GM10266 (cell line): Measurements from ENCODE around the gene GDPD1.
"Not testable (repeated sequence)": the region's sequence is repeated elsewhere in the genome, so short reads cannot be mapped to it uniquely, and the experiment has no call there.

Experiments
- DNase-seq: peaks from one replicate; pipeline ENCODE4 v3.0.0; 2012; ENCODE audit errors: extremely low spot score
- TF ChIP-seq, protein P1 (sequence below): IDR thresholded peaks from 2 replicates; pipeline ENCODE4 v1.5.1; 2012; ENCODE audit warnings: mild to moderate bottlenecking, low read depth; ENCODE audit not compliant: control insufficient read depth, insufficient read depth; ENCODE audit errors: missing control alignments

Gene GDPD1

DNA sequence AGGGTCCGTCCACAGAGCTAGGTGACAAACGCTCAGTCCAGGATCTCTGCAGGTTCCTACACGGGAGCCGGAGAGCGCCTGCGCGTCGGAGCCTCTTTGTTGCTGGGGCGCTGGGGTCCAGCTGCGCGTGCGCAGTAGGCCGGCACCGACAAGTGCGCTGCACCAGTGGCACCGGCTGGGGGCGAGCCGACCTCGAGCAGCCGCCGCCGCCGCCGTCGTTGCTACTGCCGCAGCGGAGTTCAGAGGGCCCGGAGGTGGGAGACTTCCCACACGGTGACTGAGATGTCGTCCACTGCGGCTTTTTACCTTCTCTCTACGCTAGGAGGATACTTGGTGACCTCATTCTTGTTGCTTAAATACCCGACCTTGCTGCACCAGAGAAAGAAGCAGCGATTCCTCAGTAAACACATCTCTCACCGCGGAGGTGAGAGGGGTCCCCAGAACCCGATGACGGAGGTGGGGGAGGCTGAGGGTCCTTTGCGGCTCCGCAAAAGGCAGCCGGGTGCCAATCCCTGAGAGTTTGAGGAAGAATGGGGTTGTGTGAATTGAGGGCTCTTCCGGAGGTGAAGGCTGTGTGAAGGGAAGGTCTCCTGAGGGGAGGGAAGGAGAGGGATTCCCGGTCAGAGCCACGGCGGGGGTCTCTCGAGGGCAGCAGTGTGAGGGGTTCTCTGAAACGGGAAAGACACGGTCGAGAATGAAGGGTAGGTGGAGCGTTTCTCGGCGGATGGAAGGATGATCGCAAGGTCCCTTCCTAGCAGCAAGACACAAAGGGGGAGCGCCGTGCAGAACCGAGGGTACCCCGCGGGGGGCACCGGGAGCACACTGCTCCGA lies at the start of gene GDPD1:
Gene GDPD1 (plus strand): TSS at position 184 of the 831 bp plus-strand sequence. CDS start 99 bp downstream, at position 283.
- DNase-seq = peak; percentile 94
- TF ChIP-seq, protein P1, sequence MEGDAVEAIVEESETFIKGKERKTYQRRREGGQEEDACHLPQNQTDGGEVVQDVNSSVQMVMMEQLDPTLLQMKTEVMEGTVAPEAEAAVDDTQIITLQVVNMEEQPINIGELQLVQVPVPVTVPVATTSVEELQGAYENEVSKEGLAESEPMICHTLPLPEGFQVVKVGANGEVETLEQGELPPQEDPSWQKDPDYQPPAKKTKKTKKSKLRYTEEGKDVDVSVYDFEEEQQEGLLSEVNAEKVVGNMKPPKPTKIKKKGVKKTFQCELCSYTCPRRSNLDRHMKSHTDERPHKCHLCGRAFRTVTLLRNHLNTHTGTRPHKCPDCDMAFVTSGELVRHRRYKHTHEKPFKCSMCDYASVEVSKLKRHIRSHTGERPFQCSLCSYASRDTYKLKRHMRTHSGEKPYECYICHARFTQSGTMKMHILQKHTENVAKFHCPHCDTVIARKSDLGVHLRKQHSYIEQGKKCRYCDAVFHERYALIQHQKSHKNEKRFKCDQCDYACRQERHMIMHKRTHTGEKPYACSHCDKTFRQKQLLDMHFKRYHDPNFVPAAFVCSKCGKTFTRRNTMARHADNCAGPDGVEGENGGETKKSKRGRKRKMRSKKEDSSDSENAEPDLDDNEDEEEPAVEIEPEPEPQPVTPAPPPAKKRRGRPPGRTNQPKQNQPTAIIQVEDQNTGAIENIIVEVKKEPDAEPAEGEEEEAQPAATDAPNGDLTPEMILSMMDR = peak; percentile 86

DNA sequence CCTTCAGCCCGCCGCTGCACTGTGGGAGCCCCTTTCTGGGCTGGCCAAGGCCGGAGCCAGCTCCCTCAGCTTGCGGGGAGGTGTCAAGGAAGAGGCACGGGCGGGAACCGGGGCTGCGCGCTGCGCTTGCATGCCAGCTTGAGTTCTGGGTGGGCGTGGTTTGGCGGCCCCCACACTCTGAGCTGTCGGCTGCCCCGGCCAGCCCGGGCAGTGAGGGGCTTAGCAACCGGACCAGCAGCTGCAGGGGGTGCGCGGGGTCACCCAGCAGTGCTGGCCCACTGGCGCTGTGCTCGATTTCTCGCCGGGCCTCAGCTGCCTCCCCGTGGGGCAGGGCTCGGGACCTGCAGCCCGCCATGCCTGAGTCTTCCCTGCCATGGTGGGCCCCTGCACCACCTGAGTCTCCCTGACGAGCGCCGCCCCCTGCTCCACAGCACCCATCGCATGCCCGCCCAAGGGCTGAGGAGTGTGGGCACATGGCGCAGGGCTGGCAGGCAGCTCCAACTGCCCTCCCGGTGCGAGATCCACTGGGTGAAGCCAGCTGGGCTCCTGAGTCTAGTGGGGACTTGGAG lies 47.8 kb upstream of the GDPD1 start:
- TF ChIP-seq, protein P1 = no peak
- no peak for DNase-seq

DNA sequence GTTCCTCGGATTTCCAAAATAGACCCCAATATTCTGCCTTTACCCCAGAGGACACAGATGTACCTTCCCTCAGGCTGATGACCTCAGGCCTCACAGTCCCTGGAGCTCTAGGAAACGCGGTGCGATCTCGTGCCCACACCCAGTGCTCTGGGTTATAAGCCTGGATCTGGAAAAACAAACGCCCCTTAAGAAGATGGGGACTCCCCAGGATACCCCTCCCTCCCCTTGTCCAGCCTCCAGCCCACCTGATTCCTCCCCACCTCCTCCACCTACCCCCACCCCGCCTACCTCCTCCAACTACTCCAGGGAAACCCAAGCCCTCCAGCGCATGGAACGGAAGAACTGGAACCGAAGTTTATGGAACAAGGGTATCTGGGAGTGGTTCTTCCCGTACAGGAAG lies 45.6 kb upstream of the GDPD1 start:
- TF ChIP-seq, protein P1 = no peak
- DNase-seq = no peak

DNA sequence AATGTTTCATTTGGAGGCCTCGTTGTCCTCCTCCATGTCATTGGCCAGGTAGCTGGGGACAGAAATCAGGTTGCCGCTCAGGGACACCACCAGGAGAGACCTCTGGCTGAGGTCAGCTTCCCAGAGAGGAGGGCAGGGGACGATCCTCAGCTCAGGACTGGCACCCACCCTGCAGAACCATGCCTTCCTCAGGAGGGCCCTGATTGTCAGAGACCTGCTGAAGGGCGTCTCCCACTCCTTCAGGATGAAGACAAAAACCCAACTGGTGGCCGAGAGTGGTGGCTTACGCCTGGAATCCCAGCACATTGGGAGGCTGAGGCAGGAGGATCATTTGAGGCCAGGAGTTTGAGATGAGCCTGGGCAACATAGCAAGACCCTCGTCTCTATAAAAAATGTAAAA lies 45.2 kb upstream of the GDPD1 start:
- TF ChIP-seq, protein P1 = no peak
- DNase-seq = no peak

DNA sequence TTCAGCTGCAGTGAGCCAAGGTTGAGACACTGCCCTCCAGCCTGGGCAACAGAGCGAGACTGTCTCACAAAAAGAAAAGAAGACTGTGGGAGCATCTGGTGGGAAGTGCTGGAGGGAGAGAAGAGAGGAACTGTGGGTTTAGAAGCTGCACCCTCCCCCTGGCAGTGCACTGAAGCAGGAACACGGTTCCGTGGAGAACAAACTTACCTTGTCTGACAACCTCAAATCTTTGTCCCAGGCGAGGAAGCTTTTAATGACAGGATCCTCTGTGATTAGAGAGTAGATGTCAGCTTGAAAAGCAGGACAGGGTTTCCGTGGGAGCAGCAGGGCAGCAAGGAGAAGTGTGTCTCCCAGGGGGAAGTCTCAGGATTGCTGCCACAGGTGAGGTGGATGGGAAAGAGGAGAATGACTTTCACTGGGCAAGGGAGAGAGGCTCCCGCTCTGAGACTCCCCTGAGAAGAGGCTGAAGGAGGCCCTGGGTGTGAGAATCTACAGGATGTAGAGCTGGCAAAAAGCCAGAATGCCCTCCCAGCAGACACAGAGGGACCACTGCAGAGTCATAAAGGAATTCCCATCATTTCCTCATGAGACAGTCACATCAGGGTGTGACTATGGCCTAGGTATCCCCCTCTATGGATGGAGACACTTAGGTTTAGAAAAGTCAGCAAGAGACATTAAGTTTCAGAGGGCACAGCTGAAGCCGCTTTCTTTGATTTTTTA lies 41.9 kb upstream of the GDPD1 start:
- DNase-seq = no peak
- TF ChIP-seq, protein P1 = no peak

DNA sequence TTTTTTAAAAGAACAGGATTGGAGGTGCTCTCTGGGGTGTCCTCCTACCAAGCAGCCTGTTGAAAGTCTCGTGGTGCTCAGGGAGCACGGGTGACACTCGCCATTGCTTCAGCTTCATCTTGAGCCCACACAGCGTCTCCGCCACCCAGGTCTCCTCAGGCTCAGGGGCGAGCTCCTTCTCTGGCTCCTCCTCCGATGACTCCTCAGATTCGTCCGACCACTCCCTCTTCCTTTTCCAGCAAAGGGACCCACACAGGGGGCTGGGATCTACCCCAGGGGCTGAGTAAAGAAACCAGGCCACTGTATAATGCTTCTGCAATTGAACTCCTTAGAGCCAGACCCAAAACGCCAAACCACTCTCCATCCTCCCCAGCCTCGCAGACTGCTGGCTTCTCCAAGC lies 40.7 kb upstream of the GDPD1 start:
- DNase-seq = not testable (repeated sequence)

DNA sequence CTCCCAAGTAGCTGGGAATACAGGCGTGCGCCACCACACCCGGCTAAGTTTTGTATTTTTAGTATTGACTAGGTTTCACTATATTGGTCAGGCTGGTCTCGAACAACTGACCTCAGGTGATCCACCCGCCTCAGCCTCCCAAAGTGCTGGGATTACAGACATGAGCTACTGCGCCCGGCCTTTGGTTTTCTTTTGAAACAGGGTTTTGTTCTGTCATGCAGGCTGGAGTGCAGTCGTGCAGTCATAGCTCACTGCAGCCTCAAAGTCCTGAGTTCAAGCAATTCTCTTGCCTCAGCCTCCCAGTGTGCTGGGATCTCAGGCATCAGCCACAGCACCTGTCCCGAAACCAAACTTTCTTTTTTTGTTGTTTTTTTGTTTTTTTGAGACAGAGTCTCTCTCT lies 39.7 kb upstream of the GDPD1 start:
- no peak for DNase-seq
- TF ChIP-seq, protein P1 = no peak
